Measurements from ENCODE around the gene ANKH.
A peak's percentile ranks its signal among the peaks of the same experiment; 100 is the strongest.
"Not testable (repeated sequence)": the region's sequence is repeated elsewhere in the genome, so short reads cannot be mapped to it uniquely, and the experiment has no call there.

ANKH gene

DNA sequence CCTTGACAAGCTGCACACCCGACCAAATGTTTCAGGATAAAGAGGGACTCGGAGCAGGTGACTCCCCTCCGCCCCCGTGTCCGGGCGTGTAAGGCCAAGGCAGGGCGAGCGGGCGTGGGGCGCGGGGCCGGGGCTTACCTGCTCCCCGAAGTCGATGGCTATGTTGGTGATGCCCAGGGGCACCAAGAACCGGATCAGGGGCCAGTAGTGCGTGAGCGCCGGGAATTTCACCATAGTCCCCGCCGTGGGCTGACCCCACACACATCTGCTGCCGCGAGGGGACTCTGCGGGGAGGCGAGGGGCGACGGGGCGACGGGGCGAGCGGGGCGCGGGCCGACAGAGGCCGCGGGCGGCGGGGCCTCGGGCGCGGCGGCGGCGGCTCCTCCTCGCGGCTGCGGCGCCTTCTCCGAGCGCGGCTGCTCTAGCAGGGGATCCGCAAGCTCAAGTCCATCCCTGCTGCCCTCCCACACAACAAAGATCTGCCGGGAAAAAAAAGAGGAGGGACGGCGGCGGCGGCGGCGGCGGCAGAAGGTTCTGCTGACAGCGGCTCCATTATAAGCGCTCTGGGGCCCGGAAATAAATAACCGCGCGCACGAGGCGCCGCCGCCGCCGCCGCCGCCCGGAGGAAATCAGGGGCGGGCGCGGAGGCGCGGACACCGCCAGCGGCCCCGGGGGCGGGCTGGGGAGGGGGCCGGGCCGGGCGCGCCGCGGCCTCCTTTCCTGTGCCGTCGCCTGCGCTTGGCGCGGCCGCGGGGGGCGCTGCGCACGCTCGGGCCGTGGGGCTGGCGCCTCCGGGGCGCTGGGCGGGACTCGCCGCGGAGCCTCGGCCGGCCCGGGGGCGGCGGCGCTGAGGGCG is at the start of gene ANKH:
TSS of gene ANKH (minus strand) at position 565 of the 856 bp plus-strand sequence. CDS start at position 234, 331 bp downstream.
- H3K4me1 ChIP-seq (ENCODE audit: control insufficient read depth, insufficient read depth, low read length): no peaks in the 10 kb centered on the region
- peak within 1 kb of the TSS; percentile 78 for H3K4me3 ChIP-seq (ENCODE audit: low read length)
- peak within 1 kb of the TSS; percentile 85 for H3K27ac ChIP-seq (ENCODE audit: low read depth, low read length)
- peak within 1 kb of the TSS; percentile 80 for H3K9ac ChIP-seq (ENCODE audit: low read length)
- H3K27me3 ChIP-seq (ENCODE audit: control insufficient read depth, insufficient read depth, low read length): no peaks in the 10 kb centered on the region
- H3K36me3 ChIP-seq (ENCODE audit: control insufficient read depth, insufficient read depth, low read length): no peaks in the 10 kb centered on the region

- Histone ChIP-seq H3K4me1 (ENCODE audit: control insufficient read depth, insufficient read depth, low read length) (no peaks in the 10 kb centered on the region), H3K27ac (ENCODE audit: low read depth, low read length) (no peak overlapping the region), H3K4me3 (ENCODE audit: low read length) (no peak overlapping the region), H3K27me3 (ENCODE audit: control insufficient read depth, insufficient read depth, low read length) (no peaks in the 10 kb centered on the region), H3K9ac (ENCODE audit: low read length) (no peak overlapping the region), H3K36me3 (ENCODE audit: control insufficient read depth, insufficient read depth, low read length) (no peaks in the 10 kb centered on the region)
Observed at GRCh38 chr5:14920121-14920520, 48.5 kb upstream of the ANKH start.

- not testable (repeated sequence) for H3K4me3 ChIP-seq (ENCODE audit: low read length); H3K36me3 ChIP-seq (ENCODE audit: control insufficient read depth, insufficient read depth, low read length); H3K27ac ChIP-seq (ENCODE audit: low read depth, low read length); H3K9ac ChIP-seq (ENCODE audit: low read length); H3K4me1 ChIP-seq (ENCODE audit: control insufficient read depth, insufficient read depth, low read length); H3K27me3 ChIP-seq (ENCODE audit: control insufficient read depth, insufficient read depth, low read length)
Observed at GRCh38 chr5:14919106-14919505, 47.5 kb upstream of the ANKH start.

GRCh38 chr5:14917719-14918118 is 46.1 kb upstream of the ANKH start:
- Histone ChIP-seq H3K9ac (ENCODE audit: low read length) (no peak overlapping the region), H3K4me3 (ENCODE audit: low read length) (no peak overlapping the region), H3K4me1 (ENCODE audit: control insufficient read depth, insufficient read depth, low read length) (no peaks in the 10 kb centered on the region)

GRCh38 chr5:14915291-14915952 is 43.8 kb upstream of the ANKH start:
- no peak overlapping the region for H3K27ac ChIP-seq (ENCODE audit: low read depth, low read length)
- H3K9ac ChIP-seq (ENCODE audit: low read length): no peak overlapping the region
- no peak overlapping the region for H3K4me3 ChIP-seq (ENCODE audit: low read length)
- H3K27me3 ChIP-seq (ENCODE audit: control insufficient read depth, insufficient read depth, low read length): no peaks in the 10 kb centered on the region
- H3K4me1 ChIP-seq (ENCODE audit: control insufficient read depth, insufficient read depth, low read length): no peaks in the 10 kb centered on the region
- H3K36me3 ChIP-seq (ENCODE audit: control insufficient read depth, insufficient read depth, low read length): no peaks in the 10 kb centered on the region

More at GRCh38 chr5:14917719-14918118, 46.1 kb upstream of the ANKH start:
- no peaks in the 10 kb centered on the region for H3K36me3 ChIP-seq (ENCODE audit: control insufficient read depth, insufficient read depth, low read length)
- no peaks in the 10 kb centered on the region for H3K27me3 ChIP-seq (ENCODE audit: control insufficient read depth, insufficient read depth, low read length)
- no peak overlapping the region for H3K27ac ChIP-seq (ENCODE audit: low read depth, low read length)

DNA sequence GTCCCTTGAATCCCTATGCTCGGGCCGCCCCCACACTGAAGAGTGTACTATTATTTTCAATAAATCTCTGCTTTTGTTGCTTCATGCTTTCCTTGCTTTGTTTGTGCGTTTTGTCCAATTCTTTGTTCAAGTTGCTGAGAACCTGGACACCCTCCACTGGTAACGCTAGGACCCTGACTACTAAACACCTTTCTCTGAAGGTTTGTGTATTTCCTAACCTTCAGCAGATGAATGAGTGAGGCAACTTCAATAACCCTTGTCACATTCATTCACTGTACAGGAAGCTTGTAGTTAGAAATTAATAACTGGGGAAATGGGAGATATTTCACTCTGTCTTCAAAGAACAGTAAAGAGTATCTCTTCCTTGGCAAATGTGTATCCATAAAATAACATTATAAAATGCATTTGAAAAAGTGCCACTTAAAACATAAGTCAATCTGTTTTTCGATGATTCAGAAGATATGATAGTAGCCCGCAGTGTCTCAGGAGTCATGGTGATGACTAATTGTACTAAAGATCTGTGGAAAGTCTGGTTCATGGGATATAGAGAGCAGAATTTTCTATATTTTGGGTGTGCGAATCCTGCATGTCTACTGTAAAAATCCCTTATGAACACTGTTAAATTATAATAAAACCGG is 43.2 kb upstream of the ANKH start:
- Histone ChIP-seq H3K4me3 (ENCODE audit: low read length) (no peak overlapping the region), H3K9ac (ENCODE audit: low read length) (no peak overlapping the region), H3K4me1 (ENCODE audit: control insufficient read depth, insufficient read depth, low read length) (no peaks in the 10 kb centered on the region), H3K27me3 (ENCODE audit: control insufficient read depth, insufficient read depth, low read length) (no peaks in the 10 kb centered on the region), H3K36me3 (ENCODE audit: control insufficient read depth, insufficient read depth, low read length) (no peaks in the 10 kb centered on the region), H3K27ac (ENCODE audit: low read depth, low read length) (no peak overlapping the region)

DNA sequence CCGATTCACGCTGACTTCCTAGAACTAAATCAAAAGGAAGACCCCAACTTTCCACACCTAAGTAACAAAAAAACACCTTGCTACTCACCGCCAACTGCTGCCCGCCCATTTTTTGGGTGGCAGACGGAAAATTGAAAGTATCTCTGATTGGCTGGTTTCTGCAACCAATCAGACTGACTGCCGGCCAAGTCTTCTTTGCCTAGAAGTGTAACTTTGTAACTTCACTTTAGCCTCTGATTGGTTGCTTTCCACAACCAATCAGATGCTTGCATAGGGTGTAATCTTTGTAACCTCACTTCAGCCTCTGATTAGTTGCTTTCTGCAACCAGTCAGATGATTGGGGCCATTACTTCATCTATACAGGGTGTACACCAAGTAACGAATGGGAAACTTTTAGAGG is 42.6 kb upstream of the ANKH start:
- no peak overlapping the region for H3K27ac ChIP-seq (ENCODE audit: low read depth, low read length)
- no peak overlapping the region for H3K9ac ChIP-seq (ENCODE audit: low read length)
- no peaks in the 10 kb centered on the region for H3K36me3 ChIP-seq (ENCODE audit: control insufficient read depth, insufficient read depth, low read length)
- H3K4me1 ChIP-seq (ENCODE audit: control insufficient read depth, insufficient read depth, low read length): no peaks in the 10 kb centered on the region
- no peak overlapping the region for H3K4me3 ChIP-seq (ENCODE audit: low read length)
- no peaks in the 10 kb centered on the region for H3K27me3 ChIP-seq (ENCODE audit: control insufficient read depth, insufficient read depth, low read length)

DNA sequence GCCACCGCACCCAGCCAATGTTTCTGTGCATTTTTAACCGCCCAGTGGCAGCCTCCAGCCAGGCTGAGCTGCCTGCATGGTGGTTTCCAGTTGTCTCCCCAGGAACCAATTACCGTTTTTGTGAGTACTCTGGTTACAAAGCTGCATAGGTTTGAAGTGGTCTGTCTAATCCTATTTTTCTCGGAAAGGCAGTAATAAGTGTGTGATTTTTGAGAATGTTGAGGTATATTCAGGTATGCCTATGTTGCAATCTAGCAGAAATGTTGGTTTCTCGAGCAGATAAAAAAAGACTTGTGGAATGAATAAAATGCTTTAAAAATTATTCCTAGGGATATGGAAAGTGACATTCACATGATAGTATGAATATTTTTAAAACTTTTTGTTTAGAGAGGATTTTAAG is 41.5 kb upstream of the ANKH start:
- no peak overlapping the region for H3K4me3 ChIP-seq (ENCODE audit: low read length)
- no peak overlapping the region for H3K27ac ChIP-seq (ENCODE audit: low read depth, low read length)
- H3K36me3 ChIP-seq (ENCODE audit: control insufficient read depth, insufficient read depth, low read length): no peaks in the 10 kb centered on the region
- no peaks in the 10 kb centered on the region for H3K4me1 ChIP-seq (ENCODE audit: control insufficient read depth, insufficient read depth, low read length)
- no peak overlapping the region for H3K9ac ChIP-seq (ENCODE audit: low read length)
- no peaks in the 10 kb centered on the region for H3K27me3 ChIP-seq (ENCODE audit: control insufficient read depth, insufficient read depth, low read length)

GRCh38 chr5:14912206-14912605 is 40.6 kb upstream of the ANKH start:
- H3K4me1 ChIP-seq (ENCODE audit: control insufficient read depth, insufficient read depth, low read length): no peaks in the 10 kb centered on the region
- H3K27me3 ChIP-seq (ENCODE audit: control insufficient read depth, insufficient read depth, low read length): no peaks in the 10 kb centered on the region
- H3K27ac ChIP-seq (ENCODE audit: low read depth, low read length): no peak overlapping the region
- H3K9ac ChIP-seq (ENCODE audit: low read length): no peak overlapping the region
- no peak overlapping the region for H3K4me3 ChIP-seq (ENCODE audit: low read length)
- H3K36me3 ChIP-seq (ENCODE audit: control insufficient read depth, insufficient read depth, low read length): no peaks in the 10 kb centered on the region

DNA sequence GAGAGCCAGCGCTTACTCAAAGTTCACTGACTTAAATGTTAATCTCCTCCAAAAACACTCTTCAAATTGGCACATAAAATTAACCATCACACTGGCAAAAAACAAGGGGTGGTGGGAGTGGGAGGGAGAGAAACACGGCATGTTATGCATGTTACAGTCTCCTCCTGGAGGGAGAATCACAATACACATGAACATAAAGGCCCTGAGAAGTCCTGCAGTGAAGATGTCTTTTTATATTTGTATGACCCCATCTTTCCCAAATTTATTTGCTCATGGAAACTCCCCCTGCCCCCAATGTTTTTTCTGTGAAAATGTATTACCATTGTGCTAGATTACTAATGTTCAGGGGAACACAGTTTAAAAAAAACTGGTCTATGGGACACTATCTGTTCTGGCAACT is 37.8 kb upstream of the ANKH start:
- Histone ChIP-seq H3K36me3 (ENCODE audit: control insufficient read depth, insufficient read depth, low read length) (no peaks in the 10 kb centered on the region), H3K9ac (ENCODE audit: low read length) (no peak overlapping the region), H3K27me3 (ENCODE audit: control insufficient read depth, insufficient read depth, low read length) (no peaks in the 10 kb centered on the region), H3K4me3 (ENCODE audit: low read length) (no peak overlapping the region), H3K4me1 (ENCODE audit: control insufficient read depth, insufficient read depth, low read length) (no peaks in the 10 kb centered on the region), H3K27ac (ENCODE audit: low read depth, low read length) (no peak overlapping the region)

- Histone ChIP-seq H3K4me1 (ENCODE audit: control insufficient read depth, insufficient read depth, low read length) (no peaks in the 10 kb centered on the region), H3K36me3 (ENCODE audit: control insufficient read depth, insufficient read depth, low read length) (no peaks in the 10 kb centered on the region), H3K27ac (ENCODE audit: low read depth, low read length) (no peak overlapping the region), H3K27me3 (ENCODE audit: control insufficient read depth, insufficient read depth, low read length) (no peaks in the 10 kb centered on the region), H3K9ac (ENCODE audit: low read length) (no peak overlapping the region), H3K4me3 (ENCODE audit: low read length) (no peak overlapping the region)
Observed at GRCh38 chr5:14908172-14908571, 36.6 kb upstream of the ANKH start.

DNA sequence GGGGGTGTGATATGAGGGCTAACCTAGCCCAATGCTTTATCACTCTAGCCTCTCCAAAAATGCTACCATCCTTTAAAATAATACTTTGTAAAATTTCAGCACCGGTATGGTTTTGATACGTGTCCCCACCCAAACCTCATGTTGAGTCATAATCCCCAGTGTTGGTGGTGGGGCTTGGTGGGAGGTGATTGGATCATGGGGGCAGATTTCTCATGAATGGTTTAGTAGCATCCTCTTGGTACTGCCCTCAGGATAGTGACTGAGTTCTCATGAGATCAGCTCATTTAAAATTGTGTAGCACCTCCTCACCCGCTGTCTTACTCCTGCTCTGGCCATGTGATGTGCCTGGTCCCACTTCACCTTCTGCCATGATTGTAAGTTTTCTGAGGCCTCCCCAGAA is 35.0 kb upstream of the ANKH start:
- no peak overlapping the region for H3K27ac ChIP-seq (ENCODE audit: low read depth, low read length)
- no peak overlapping the region for H3K9ac ChIP-seq (ENCODE audit: low read length)
- no peaks in the 10 kb centered on the region for H3K4me1 ChIP-seq (ENCODE audit: control insufficient read depth, insufficient read depth, low read length)
- H3K36me3 ChIP-seq (ENCODE audit: control insufficient read depth, insufficient read depth, low read length): no peaks in the 10 kb centered on the region
- H3K27me3 ChIP-seq (ENCODE audit: control insufficient read depth, insufficient read depth, low read length): no peaks in the 10 kb centered on the region
- H3K4me3 ChIP-seq (ENCODE audit: low read length): no peak overlapping the region
